Neural crest cell (in vitro differentiated cells): Measurements from ENCODE around the gene POLN. TPM values are rescaled to one million over a fixed set of nuclear protein-coding genes. Genes with fewer than 3 reads are reported as not detected.

Experiments used
- DNase-seq: peaks from one replicate; pipeline ENCODE4 v3.0.0; 2021; ENCODE audit warnings: low read depth, mixed read lengths, low spot score
- H3K27ac Mint-ChIP-seq: one replicate; pipeline ENCODE4 v1.8.0; 2021; ENCODE audit warnings: mild to moderate bottlenecking, mixed read lengths; ENCODE audit not compliant: unreplicated experiment
- H3K27me3 Mint-ChIP-seq: 2 replicates; pipeline ENCODE4 v1.8.0; 2021; ENCODE audit warnings: low read depth, mild to moderate bottlenecking, mixed read lengths
- H3K36me3 Mint-ChIP-seq: 2 replicates; pipeline ENCODE4 v1.8.0; 2021; ENCODE audit warnings: low read depth, mild to moderate bottlenecking, mixed read lengths
- H3K4me1 Mint-ChIP-seq: 2 replicates; pipeline ENCODE4 v1.8.0; 2021; ENCODE audit warnings: mixed read lengths
- H3K4me3 Mint-ChIP-seq: one replicate; pipeline ENCODE4 v1.8.0; 2021; ENCODE audit warnings: mild to moderate bottlenecking, mixed read lengths
- H3K9me3 Mint-ChIP-seq: 2 replicates; pipeline ENCODE4 v1.8.0; 2021; ENCODE audit warnings: mixed read lengths
- total RNA-seq: library from RNA; stranded (reverse); gene quantifications from 2 replicates; pipeline ENCODE4 v1.2.1, GENCODE V29; 2021
- TF ChIP-seq, protein P1 (sequence below): fragments of 200-600 bp; sonication (generic); conservative IDR thresholded peaks from 2 replicates; pipeline ENCODE4 v1.5.0; 2021; ENCODE audit warnings: antibody characterized with exemption, mild to moderate bottlenecking

POLN gene
- total RNA-seq, 1 donor from 2014 or later: 5.6 TPM

GRCh38 chr4:2256781-2257191, 14.9 kb upstream of the POLN start:
- TF ChIP-seq, protein P1, sequence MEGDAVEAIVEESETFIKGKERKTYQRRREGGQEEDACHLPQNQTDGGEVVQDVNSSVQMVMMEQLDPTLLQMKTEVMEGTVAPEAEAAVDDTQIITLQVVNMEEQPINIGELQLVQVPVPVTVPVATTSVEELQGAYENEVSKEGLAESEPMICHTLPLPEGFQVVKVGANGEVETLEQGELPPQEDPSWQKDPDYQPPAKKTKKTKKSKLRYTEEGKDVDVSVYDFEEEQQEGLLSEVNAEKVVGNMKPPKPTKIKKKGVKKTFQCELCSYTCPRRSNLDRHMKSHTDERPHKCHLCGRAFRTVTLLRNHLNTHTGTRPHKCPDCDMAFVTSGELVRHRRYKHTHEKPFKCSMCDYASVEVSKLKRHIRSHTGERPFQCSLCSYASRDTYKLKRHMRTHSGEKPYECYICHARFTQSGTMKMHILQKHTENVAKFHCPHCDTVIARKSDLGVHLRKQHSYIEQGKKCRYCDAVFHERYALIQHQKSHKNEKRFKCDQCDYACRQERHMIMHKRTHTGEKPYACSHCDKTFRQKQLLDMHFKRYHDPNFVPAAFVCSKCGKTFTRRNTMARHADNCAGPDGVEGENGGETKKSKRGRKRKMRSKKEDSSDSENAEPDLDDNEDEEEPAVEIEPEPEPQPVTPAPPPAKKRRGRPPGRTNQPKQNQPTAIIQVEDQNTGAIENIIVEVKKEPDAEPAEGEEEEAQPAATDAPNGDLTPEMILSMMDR: no peak
- Mint-ChIP-seq H3K27me3 (no peaks in the 10 kb centered on the region), H3K9me3 (no peaks in the 10 kb centered on the region), H3K27ac (no peak overlapping the region), H3K36me3 (no peaks in the 10 kb centered on the region), H3K4me3 (peak overlapping the region; percentile 59), H3K4me1 (no peaks in the 10 kb centered on the region)
- DNase-seq: no peak

DNA sequence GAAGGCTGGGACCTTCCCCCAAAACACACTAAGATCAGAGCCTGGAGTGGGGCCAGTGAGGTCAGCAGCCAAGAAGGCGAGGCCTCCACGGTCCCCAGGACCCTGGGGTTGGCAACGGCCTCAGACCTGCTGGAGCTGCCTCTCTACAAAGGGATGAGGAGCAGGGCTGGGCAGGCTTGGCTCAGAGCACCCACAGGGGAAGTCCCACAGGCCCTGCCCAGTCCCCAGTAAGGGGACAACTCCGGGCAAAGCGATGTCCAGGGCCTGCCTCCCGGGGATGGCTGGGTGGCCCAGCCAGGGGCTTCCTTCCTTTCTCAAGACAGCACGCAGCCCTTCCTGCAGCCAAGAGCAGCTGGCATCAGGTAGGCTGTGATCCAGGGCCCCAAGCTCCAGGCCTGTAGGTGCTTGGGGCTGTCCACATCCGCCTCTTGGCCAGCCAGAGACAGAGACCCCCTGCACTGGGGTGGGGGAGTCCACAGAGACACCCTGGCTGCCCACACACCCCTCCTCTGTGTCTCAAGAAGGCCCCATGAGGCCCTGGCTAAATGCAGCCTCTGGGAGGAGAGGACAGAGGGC, 14.3 kb upstream of the POLN start:
- Mint-ChIP-seq H3K9me3 (no peaks in the 10 kb centered on the region), H3K4me3 (no peak overlapping the region), H3K27ac (no peak overlapping the region), H3K36me3 (no peaks in the 10 kb centered on the region), H3K4me1 (no peaks in the 10 kb centered on the region), H3K27me3 (no peaks in the 10 kb centered on the region)
- DNase-seq: no peak
- TF ChIP-seq, protein P1: no peak

DNA sequence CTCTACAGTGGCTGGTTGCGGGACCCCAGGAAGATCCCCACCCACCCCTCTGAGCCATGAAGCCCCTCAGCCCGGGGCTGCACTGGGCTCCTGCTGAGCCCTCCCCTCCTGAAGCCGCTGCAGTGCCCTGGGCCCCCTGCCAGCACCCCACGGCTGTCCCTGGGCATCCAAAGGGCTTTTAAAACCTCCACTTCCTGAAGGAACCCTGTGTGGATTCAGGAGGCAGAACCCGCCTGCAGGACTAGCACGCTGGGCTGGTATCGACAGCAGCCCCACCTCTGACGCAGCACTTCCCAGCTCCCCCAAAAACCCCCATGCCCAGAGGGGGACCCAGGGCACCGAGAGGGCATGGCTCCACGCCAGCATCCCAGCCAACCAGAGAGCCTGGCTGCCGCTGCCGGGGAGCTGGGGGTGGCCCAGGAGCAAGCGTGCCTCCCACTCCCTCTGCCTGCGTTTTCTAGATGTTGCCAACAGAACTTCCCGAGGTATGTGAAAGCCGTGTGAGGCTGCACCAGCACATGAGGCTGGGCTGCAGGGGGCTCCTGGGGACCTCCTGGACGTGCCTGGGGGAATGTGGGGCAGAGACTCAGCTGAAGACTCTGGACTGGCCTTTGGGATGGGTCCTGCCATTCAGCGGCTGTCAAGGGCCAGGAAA, 13.7 kb upstream of the POLN start:
- TF ChIP-seq, protein P1: no peak
- H3K4me1 Mint-ChIP-seq: no peaks in the 10 kb centered on the region
- no peaks in the 10 kb centered on the region for H3K9me3 Mint-ChIP-seq
- no peak overlapping the region for H3K27ac Mint-ChIP-seq
- no peaks in the 10 kb centered on the region for H3K36me3 Mint-ChIP-seq
- DNase-seq: no peak
- no peak overlapping the region for H3K4me3 Mint-ChIP-seq
- no peaks in the 10 kb centered on the region for H3K27me3 Mint-ChIP-seq

DNA sequence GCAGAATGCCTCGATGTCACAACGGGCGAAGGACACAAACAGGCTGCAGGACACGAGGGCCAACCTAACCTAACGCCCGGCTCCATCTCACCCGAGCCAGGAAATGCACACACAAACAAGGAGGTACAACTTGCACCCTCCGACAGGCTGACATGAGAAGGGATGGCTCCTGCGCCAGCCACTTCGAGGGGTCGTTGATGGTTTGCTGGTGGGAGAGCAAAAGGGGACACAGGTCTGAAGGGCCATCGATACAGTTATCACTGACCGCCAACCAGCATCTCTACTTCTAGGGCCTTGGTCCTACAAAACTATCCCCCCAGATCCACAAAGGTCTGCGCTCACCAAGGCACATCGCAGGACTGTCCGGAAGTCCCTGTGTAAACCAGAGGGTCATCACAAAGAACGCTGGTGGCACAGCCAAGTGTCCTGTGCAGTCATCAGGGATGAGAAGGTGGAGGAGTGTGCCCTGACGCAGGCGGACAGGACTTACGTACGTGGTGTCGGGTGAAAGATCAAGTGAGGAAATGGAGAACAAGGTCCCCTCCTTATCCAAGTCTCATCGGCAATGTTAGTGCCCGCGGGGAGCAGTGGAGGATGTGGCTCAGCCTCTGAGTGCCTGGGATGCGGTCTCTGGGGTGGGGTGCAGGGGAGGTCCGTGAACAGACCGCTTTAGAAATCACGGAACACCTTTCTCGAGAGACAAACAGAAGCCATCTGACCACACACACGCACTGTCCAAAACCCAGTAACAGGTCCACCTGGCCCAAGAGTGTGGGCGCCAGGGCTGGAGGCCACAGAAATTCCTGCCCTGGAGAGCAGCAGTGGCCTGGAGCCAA, 13.0 kb upstream of the POLN start:
- TF ChIP-seq, protein P1: no peak
- Mint-ChIP-seq H3K4me3 (peak overlapping the region; percentile 66), H3K27ac (peak overlapping the region; percentile 27)

DNA sequence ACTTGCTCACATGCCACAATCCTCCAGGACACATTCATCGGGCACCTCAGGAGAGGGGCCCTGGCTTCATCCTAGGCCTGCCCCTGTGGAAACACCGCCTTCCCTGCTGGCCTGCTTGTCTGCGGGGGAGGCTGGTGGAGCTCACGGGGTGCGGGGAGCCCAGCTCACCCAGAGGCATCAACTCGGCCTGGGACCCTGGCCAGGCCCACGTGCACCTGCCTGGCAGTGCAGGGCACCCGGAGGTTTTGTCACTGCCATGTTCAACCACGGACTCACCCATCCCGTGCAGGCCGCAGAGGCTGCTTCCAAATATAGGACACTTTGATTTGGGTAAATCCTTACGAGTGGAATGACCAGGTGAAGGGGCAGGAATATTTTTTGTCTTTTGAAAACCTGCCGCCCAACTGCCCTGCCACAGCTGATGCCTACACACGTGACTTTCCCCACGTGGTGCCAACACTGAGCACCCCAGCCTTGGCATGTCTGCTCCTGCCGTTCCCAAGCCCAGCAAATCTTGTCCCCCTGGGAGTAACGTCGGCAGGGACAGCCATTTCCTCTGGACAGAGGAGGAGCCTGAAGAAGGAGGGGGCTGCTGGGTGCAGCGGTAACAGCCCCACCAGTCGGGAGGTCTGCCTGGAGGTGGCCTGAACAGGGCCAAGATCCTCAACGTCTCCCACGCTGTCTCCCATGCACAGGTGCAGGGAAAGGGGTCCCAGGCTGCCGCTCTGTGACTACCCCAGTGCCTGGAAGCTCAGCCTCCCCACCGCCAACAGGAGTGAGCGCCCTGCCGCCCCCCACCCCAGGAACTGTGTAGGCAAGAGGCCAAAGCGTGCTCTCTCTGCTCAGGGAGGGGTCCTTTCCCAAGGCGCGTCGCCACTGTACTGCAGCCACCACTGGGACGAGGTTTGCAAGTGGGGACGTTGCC, 11.5 kb upstream of the POLN start:
- no peaks in the 10 kb centered on the region for H3K4me1 Mint-ChIP-seq
- H3K27me3 Mint-ChIP-seq: no peaks in the 10 kb centered on the region
- peak overlapping the region; percentile 6 for H3K27ac Mint-ChIP-seq
- DNase-seq: no peak
- TF ChIP-seq, protein P1: no peak
- H3K36me3 Mint-ChIP-seq: no peaks in the 10 kb centered on the region
- H3K4me3 Mint-ChIP-seq: peak overlapping the region; percentile 34
- H3K9me3 Mint-ChIP-seq: no peaks in the 10 kb centered on the region

More for the DNA sequence above, 13.0 kb upstream of the POLN start:
- H3K4me1 Mint-ChIP-seq: no peaks in the 10 kb centered on the region
- no peaks in the 10 kb centered on the region for H3K27me3 Mint-ChIP-seq
- H3K9me3 Mint-ChIP-seq: no peaks in the 10 kb centered on the region
- no peak for DNase-seq
- H3K36me3 Mint-ChIP-seq: no peaks in the 10 kb centered on the region
